ENCODE measurements around the gene SH2D1B. TPM values are rescaled to one million over a fixed set of nuclear protein-coding genes. Genes with fewer than 3 reads are reported as not detected.

SH2D1B gene
- total RNA-seq, 1 donor = not detected

- H3K27me3 ChIP-seq (ENCODE audit: insufficient read depth, low read length) = no peaks in the 10 kb centered on the region
- H3K4me3 ChIP-seq (ENCODE audit: insufficient read depth, low read length) = no peak overlapping the region
- H3K36me3 ChIP-seq (ENCODE audit: insufficient read depth, low read length) = no peaks in the 10 kb centered on the region
- no peak overlapping the region for H3K4me2 ChIP-seq (ENCODE audit: insufficient read depth, low read length)
- DNase-seq (ENCODE audit: insufficient read length, low spot score, missing footprints) = no peak
- peaks cover 11% of the 10 kb centered on the region for H3K4me1 ChIP-seq (ENCODE audit: insufficient read depth, low read length)
- H3K9me3 ChIP-seq (ENCODE audit: low read depth, low read length) = no peaks in the 10 kb centered on the region
- TF ChIP-seq CTCF (IDR thresholded peaks at IDR 0.05; ENCODE audit: extremely low read depth, low read depth, low read length) = no peak
- no peak overlapping the region for H3K27ac ChIP-seq (ENCODE audit: low read depth, low read length)
- no peaks in the 10 kb centered on the region for H3K79me2 ChIP-seq (ENCODE audit: insufficient read depth, low read length)
- no peak overlapping the region for H2AFZ ChIP-seq (ENCODE audit: low read length)
- no peaks in the 10 kb centered on the region for H4K20me1 ChIP-seq (ENCODE audit: insufficient read depth, low read length)
These were observed 64.7 kb downstream of the SH2D1B start for GRCh38 chr1:162347281-162347680.

Other genes with a start within 250 kb of the SH2D1B start
- not detected in 2 replicates for gene SPATA46, start 35.3 kb downstream of the SH2D1B start, total RNA-seq
- gene C1orf226, start 30.4 kb downstream of the SH2D1B start, total RNA-seq = under 0.01 and 0.29 TPM in 2 replicates
- gene UHMK1, start 85.7 kb upstream of the SH2D1B start, total RNA-seq = 43.9 and 51.4 TPM in 2 replicates
- gene UAP1, start 149.6 kb upstream of the SH2D1B start, total RNA-seq = 113 and 141 TPM in 2 replicates
- 363 and 384 TPM in 2 replicates for gene DDR2, start 220.3 kb upstream of the SH2D1B start, total RNA-seq